C4-2B (cell line): ENCODE measurements around the gene TSPAN32.

Source experiments
- CTCF ChIP-seq: fragments of 450-650 bp; conservative IDR thresholded peaks from 2 replicates; pipeline ENCODE4 v1.5.1; 2017; ENCODE audit warnings: mild to moderate bottlenecking
- ZFX ChIP-seq: fragments of 450-650 bp; IDR thresholded peaks from 2 replicates; pipeline ENCODE4 v1.6.1; 2017

DNA sequence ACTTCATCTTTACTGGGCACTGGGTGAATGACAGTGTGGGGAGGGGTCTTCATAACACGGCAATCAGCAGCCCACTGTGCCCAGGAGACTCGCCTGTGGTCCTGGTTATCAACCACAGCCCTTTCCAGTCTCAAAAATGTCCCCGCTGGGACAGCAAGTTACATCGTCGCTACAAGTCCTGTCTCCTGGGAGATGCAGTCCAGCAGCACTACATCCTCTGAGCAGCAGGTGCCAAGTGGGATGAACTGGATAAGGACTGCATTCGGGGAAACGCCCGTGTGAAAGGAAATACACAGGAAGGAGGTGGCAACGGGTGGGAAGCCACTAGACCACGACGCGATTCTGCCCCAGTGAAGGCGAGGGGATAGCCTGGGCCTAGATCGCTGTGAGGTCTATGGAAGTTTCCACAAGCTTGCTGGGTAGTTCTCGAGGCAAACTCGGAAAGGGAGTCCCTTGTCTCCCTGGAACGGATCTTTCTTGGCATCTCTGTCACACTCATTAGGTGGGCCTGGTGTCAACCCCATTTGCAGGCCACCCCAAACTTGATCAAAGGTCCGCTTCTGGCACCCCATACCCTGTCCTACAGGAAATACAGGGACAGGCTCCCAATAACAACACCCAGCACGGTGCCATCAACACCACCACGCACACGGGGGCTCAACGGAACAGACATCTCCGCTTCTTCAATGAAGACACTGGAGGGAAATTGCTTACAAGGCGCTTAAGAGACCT is 35.8 kb upstream of the TSPAN32 start:
- TF ChIP-seq CTCF (no peak), ZFX (no peak)
